ENCODE data around the gene REEP6.

The REEP6 gene

GRCh38 chr19:1471010-1471514 is 19.9 kb upstream of the REEP6 start:
- no peak for TF ChIP-seq CTCF (IDR thresholded peaks at IDR 0.05; ENCODE audit: extremely low read depth, missing control alignments)
- no peak for DNase-seq (ENCODE audit: low spot score)

GRCh38 chr19:1471515-1472160 is 19.3 kb upstream of the REEP6 start:
- no peak for DNase-seq (ENCODE audit: low spot score)
- no peak for TF ChIP-seq CTCF (IDR thresholded peaks at IDR 0.05; ENCODE audit: extremely low read depth, missing control alignments)

- no peak for TF ChIP-seq CTCF (IDR thresholded peaks at IDR 0.05; ENCODE audit: extremely low read depth, missing control alignments)
- DNase-seq (ENCODE audit: low spot score) = no peak
Observed at GRCh38 chr19:1472231-1473084, 18.5 kb upstream of the REEP6 start.

- no peak for DNase-seq (ENCODE audit: low spot score)
- TF ChIP-seq CTCF (IDR thresholded peaks at IDR 0.05; ENCODE audit: extremely low read depth, missing control alignments) = no peak
Observed at GRCh38 chr19:1473085-1473851, 17.7 kb upstream of the REEP6 start.

- TF ChIP-seq CTCF (IDR thresholded peaks at IDR 0.05; ENCODE audit: extremely low read depth, missing control alignments) = no peak
- DNase-seq (ENCODE audit: low spot score) = no peak
Observed at GRCh38 chr19:1474011-1474764, 16.8 kb upstream of the REEP6 start.

GRCh38 chr19:1474765-1475351 is 16.1 kb upstream of the REEP6 start:
- no peak for DNase-seq (ENCODE audit: low spot score)
- TF ChIP-seq CTCF (IDR thresholded peaks at IDR 0.05; ENCODE audit: extremely low read depth, missing control alignments) = no peak

Measured in GM20000 (cell line).